HL-60 (cell line): Measurements from ENCODE around the gene SFTPB.

Experiments used
- CTCF ChIP-seq: IDR thresholded peaks from one replicate; pipeline ENCODE4 v1.5.1; 2011; ENCODE audit warnings: low read length, control low read depth, inconsistent platforms; ENCODE audit not compliant: insufficient read depth
- REST ChIP-seq: IDR thresholded peaks from 2 replicates; pipeline ENCODE4 v1.6.1; 2012; ENCODE audit warnings: low read depth; ENCODE audit not compliant: insufficient replicate concordance

DNA sequence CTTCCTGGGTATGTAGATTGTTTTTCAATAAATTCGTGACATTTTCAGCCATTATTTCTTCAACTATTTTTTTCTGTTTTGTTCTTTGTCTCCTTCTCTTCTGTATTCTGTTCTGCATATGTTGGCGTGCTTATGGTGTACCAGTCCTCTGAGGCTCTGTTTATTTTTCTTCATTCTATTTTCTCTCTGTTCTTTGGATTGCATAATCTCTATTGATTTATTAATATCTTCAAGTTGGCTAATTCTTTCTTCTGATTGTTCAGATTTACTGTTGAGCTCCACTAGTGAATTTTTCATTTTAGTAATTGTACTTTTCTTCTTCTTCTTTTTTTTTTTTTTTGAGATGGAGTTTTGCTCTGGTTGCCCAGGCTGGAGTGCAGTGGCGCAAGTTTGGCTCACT lies 36.0 kb upstream of the SFTPB start:
- TF ChIP-seq REST (no peak), CTCF (no peak)
